ENCODE measurements around the gene PHRF1.

Gene PHRF1

GRCh38 chr11:603154-603553 is 26.9 kb downstream of the PHRF1 start:
- no peak for DNase-seq

GRCh38 chr11:605286-606129 is 29.2 kb downstream of the PHRF1 start:
- DNase-seq = no peak

- DNase-seq = no peak
These were observed 30.0 kb downstream of the PHRF1 start for GRCh38 chr11:606245-606644.

DNA sequence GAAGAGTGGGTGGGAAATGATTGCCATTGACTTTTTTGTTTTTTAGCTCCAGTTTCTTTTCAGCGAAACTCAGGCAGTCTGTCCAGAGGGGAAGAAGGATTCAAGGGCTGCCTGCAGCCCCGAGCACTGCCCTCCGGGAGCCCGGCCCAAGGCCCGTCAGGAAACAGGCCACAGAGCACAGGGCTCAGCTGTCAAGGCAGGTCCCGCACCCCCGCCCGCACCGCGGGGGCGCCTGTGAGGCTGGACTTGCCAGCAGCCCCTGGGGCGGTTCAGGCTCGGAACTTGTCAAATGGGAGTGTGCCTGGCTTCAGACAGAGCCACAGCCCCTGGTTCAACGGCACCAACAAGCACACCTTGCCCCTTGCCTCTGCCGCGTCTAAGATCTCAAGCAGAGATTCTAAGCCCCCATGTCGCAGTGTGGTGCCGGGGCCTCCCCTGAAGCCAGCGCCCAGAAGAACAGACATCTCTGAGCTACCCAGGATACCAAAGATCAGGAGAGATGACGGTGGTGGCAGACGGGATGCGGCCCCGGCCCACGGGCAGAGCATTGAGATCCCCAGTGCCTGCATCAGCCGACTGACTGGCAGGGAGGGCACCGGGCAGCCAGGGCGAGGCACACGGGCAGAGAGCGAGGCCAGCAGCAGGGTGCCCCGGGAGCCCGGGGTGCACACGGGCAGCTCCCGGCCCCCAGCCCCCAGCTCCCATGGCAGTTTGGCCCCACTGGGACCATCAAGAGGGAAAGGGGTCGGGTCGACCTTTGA is 30.9 kb downstream of the PHRF1 start:
- DNase-seq = no peak

DNA sequence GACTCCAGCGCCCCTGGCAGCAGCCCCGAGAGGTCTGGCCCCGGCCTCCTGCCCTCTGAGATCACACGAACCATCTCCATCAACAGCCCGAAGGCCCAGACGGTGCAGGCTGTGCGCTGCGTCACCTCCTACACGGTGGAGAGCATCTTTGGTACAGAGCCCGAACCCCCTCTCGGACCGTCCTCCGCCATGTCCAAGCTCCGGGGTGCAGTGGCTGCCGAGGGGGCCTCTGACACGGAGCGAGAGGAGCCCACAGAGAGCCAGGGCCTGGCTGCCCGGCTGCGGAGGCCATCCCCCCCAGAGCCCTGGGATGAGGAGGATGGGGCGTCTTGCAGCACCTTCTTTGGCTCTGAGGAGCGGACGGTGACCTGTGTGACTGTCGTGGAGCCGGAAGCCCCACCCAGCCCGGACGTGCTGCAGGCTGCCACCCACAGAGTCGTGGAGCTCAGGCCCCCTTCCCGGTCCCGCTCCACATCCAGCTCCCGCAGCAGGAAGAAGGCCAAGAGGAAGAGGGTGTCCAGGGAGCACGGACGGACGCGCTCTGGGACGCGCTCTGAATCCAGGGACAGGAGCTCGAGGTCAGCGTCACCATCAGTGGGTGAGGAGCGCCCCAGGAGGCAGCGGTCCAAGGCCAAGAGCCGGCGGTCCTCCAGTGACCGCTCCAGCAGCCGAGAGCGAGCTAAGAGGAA is 31.8 kb downstream of the PHRF1 start:
- no peak for DNase-seq

DNA sequence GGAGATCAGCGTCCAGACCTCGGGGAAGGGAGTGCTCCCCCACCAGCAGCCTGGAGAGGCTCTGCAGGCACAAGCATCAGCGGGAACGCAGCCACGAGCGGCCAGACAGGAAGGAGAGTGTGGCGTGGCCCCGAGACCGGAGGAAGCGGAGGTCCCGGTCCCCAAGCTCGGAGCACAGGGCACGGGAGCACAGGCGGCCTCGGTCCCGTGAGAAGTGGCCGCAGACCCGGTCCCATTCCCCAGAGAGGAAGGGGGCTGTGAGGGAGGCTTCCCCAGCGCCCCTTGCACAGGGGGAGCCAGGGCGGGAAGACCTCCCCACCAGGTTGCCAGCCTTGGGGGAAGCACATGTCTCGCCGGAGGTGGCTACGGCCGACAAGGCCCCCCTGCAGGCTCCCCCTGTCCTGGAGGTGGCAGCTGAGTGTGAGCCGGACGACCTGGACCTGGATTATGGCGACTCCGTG is 32.6 kb downstream of the PHRF1 start:
- no peak for DNase-seq

GRCh38 chr11:609341-609811 is 33.1 kb downstream of the PHRF1 start:
- DNase-seq = no peak

DNA sequence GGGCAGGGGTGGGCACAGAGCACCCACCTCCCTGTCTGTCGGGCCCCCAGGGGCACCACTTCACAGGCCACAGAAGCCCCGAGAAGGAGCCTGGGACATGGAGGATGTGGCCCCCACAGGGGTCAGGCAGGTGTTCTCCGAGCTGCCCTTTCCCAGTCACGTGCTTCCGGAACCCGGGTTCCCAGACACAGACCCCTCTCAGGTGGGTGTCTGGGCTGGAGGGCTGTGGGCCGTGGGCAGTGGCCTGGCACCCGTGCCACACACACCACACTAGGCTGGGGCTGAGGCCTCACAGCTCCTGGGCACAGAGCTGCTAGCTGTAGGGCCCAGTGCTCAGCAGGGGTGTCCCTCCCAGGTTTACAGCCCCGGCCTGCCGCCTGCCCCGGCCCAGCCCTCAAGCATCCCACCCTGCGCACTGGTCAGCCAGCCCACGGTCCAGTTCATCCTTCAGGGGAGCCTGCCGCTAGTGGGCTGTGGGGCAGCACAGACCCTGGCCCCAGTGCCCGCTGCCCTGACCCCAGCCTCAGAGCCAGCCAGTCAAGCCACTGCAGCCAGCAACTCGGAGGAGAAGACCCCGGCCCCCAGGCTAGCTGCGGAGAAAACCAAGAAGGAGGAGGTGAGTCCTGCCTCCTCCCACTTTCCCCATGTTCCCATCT is 34.0 kb downstream of the PHRF1 start:
- DNase-seq = peak; percentile 23

DNA sequence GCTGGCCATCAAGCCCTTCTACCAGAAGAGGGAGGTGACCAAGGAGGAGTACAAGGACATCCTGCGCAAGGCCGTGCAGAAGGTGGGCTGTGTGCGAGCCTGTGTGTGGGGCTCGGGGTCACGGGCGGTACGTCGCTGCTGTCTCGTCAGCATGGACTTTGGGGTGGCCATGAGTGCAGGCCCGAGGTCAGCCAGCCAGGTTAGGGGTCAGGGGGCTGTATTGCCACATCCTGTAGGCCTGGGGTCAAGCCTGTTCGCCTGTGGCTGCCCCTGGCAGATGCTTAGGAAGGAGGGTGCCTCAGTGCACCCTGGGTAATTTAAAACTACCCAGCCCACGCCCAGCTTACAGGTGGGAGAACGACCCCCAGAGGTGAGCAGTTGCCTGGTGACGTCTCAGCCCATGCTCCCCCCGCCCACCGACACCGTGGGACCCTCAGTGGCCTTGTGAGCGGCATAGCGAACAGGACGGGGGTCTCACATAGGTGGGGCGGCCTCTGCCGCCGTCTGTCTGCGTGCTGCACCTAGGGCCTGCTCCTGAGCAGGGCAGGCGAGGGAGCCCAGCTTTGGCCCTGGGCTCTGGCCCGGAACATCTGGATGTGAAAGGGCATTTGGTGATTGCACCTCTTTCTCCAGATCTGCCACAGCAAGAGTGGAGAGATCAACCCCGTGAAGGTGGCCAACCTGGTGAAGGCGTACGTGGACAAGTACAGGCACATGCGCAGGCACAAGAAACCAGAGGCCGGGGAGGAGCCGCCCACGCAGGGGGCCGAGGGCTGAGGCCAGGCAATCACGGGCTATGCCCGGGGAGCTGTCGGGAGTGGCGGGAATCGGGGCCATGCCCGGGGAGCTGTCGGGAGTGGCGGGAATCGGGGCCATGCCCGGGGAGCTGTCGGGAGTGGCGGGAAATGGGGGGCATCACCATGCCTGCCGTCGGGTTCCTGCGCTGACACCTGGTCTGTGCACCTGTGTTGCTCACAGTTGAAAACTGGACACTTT is 35.0 kb downstream of the PHRF1 start:
- DNase-seq = peak; percentile 52

DNA sequence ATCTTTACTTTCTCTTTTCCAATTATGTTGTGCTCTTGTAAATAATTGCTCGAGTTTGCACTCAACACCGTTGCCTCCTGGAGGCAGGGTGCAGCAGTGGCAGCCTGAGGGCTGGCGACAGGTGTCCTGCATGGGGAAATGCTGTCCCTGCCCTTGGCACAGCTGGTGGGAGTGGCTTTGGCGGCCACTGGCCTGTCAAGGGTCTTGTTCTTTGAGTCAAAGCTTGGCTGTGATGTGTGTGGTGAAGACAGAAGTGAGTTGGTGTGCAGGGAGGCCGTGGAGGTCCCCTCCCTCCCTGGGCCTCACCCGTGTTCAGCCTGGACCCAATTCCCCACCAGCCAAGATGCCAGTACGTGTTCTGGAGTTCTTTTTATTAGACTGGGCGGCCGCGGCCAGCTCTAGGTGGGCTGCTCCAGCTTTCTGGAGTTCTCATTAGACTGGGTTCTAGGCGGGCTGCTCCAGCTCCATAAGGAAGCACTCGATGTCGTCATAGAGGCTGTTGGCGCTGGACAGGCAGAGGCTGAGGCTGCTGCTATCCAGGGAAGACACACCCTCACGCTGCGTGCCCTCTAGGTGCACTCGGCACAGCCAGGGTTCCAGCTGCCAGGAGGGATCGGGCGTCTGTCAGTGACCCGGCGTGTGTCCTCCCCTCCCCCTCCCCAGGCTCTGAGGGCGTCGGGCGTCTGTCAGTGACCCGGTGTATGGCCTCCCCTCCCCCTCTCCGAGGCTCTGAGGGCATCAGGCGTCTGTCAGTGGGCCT is 36.1 kb downstream of the PHRF1 start:
- DNase-seq = peak; percentile 37

GRCh38 chr11:612961-613300 is 36.7 kb downstream of the PHRF1 start:
- DNase-seq = no peak

DNA sequence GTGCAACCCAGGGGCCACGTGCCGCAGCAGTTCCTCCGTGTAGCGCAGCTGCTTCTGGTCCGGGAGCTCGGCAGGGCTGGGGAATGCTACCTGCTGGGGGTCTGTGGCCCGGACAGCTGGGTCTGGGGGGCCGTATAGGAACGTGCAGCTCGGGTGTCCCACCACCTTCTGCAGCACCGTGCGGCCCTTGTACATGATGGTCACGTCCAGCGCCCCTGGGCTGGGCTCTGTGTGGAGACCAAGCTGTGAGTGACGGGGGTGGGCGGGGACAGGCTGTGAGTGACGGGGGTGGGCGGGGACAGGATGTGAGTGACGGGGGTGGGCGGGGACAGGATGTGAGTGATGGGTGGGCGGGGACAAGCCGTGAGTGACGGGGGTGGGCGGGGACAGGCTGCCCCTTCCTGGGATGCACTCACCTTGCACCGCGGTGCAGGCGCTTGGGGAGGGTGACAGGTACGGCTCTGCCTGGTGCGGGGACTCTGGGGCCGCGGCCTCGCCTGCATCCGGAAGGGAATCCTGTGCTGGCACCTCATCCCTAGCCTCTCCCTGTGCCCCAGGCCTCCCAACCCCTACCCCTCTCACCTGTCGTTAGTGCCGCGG is 37.2 kb downstream of the PHRF1 start:
- DNase-seq = peak; percentile 71

- DNase-seq = peak; percentile 32
These were observed 37.9 kb downstream of the PHRF1 start for GRCh38 chr11:614021-614622.

GRCh38 chr11:614623-615503 is 38.6 kb downstream of the PHRF1 start:
- peak; percentile 29 for DNase-seq

DNA sequence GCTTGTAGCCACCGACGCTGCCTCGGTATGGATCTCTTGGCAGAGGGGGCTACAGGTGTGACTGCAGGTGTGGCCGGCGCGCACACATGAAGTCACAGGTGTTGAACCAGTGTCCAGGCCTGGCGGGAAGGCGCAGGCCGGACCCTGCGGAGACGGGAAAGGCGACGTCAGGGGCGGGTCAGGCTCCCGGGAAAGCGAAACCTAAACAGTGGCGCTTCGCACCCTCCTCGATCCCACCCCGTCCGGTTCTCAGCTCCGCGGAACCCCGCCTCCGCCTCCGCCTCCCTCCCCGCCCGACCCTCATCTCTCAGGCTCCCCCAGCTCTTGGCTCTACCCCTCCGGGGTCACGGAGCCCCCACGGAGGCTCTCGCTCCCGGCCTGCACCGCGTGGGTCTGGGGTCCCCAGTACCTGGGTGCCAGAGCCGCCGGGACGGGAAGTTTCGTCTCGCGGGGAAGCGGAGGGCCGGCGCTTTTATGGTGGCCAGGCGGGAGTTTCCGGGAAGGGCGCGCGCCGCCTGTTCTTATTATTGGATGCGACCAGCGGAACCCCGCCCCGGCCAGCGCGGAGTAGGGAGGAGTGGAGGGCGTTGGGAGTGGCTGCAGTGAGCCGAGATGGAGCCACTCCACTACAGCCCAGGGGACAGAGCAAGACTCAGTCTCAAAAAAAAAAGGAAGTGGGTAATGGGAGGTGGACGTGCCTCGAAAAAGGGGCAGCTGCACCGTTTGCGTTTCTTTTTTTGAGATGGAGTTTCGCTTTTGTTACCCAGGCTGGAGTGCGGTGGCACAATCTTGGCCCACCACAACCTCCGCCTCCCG is 39.4 kb downstream of the PHRF1 start, which contains the start of gene IRF7:
IRF7 (minus strand) TSS at position 447 of the 816 bp plus-strand sequence. CDS start 586 bp downstream, outside the sequence.
- peak; percentile 89 for DNase-seq

DNA sequence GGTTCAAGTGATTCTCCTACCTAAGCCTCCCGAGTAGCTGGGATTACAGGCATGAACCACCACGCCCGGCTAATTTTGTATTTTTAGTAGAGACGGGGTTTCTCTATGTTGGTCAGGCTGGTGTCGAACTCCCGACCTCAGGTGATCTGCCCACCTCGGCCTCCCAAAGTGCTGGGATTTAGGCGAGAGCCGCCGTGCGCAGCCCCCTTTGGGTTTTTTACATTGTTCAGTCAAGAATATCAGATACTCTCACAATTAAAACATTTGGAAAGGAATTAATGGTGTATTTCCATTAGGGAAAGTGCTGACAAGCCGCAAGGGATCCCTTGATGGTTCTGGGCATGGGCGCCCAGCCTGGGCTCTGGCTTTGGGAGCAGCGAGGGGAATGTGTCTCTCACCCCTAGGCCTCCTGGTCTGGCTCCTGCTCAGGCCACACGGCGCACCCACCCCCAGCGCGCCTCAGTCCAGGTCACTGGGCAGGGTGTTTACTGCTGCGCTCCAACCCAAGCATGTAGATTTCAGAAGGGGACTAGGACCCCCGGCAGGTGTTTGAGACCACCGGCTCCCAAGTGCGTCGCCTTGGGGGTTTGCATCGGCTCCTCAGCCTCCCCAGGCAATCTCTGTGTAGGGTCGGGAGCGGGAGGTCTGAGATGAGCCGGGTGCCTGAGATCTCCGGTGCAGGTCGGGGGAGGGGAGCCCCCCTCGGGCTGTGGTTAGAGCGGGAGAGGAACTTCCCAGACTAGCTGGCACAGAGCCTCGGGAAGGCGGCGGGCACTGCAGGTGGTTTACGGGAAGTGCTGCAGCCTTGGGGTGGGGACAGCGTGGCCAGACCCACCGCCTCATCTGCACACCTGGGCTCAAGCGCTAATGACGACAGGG is 40.3 kb downstream of the PHRF1 start:
- DNase-seq = no peak
